Effector CD4-positive, alpha-beta T cell (primary cell): ENCODE data around the gene ATF6.

Experiments used
- DNase-seq: peaks from one replicate; pipeline ENCODE4 v3.0.0-alpha.2; 2020

Gene ATF6

GRCh38 chr1:161899091-161899490, 133.0 kb downstream of the ATF6 start:
- no peak for DNase-seq

- no peak for DNase-seq
These were observed 134.0 kb downstream of the ATF6 start for GRCh38 chr1:161900160-161900559.

GRCh38 chr1:161902182-161902581, 136.1 kb downstream of the ATF6 start:
- no peak for DNase-seq

- DNase-seq = no peak
These were observed 139.3 kb downstream of the ATF6 start for GRCh38 chr1:161905269-161905884.

GRCh38 chr1:161907265-161907664, 141.1 kb downstream of the ATF6 start:
- DNase-seq = no peak

GRCh38 chr1:161908264-161908663, 142.1 kb downstream of the ATF6 start:
- no peak for DNase-seq

GRCh38 chr1:161910604-161911003, 144.5 kb downstream of the ATF6 start:
- no peak for DNase-seq

- DNase-seq = no peak
These were observed 147.5 kb downstream of the ATF6 start for GRCh38 chr1:161913482-161914140.

GRCh38 chr1:161914595-161914994, 148.5 kb downstream of the ATF6 start:
- no peak for DNase-seq

- no peak for DNase-seq
These were observed 149.0 kb downstream of the ATF6 start for GRCh38 chr1:161915051-161915503.

GRCh38 chr1:161915978-161916377, 149.9 kb downstream of the ATF6 start:
- no peak for DNase-seq

- no peak for DNase-seq
These were observed 153.1 kb downstream of the ATF6 start for GRCh38 chr1:161919229-161919628.

- DNase-seq = no peak
These were observed 155.4 kb downstream of the ATF6 start for GRCh38 chr1:161921491-161921890.

- DNase-seq = no peak
These were observed 155.9 kb downstream of the ATF6 start for GRCh38 chr1:161921990-161922389.

- no peak for DNase-seq
These were observed 161.9 kb downstream of the ATF6 start for GRCh38 chr1:161928056-161928455.

- DNase-seq = no peak
These were observed 163.0 kb downstream of the ATF6 start for GRCh38 chr1:161929137-161929536.

- no peak for DNase-seq
These were observed 163.9 kb downstream of the ATF6 start for GRCh38 chr1:161930064-161930463.

GRCh38 chr1:161932668-161933067, 166.5 kb downstream of the ATF6 start:
- no peak for DNase-seq

- no peak for DNase-seq
These were observed 167.8 kb downstream of the ATF6 start for GRCh38 chr1:161933592-161934588.

GRCh38 chr1:161935264-161935663, 169.1 kb downstream of the ATF6 start:
- no peak for DNase-seq

GRCh38 chr1:161936786-161937185, 170.7 kb downstream of the ATF6 start:
- DNase-seq = no peak

GRCh38 chr1:161940866-161941591, 174.9 kb downstream of the ATF6 start:
- DNase-seq = no peak
